ENCODE measurements around the gene RBM18.

RBM18 gene, protein sequence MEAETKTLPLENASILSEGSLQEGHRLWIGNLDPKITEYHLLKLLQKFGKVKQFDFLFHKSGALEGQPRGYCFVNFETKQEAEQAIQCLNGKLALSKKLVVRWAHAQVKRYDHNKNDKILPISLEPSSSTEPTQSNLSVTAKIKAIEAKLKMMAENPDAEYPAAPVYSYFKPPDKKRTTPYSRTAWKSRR

DNA sequence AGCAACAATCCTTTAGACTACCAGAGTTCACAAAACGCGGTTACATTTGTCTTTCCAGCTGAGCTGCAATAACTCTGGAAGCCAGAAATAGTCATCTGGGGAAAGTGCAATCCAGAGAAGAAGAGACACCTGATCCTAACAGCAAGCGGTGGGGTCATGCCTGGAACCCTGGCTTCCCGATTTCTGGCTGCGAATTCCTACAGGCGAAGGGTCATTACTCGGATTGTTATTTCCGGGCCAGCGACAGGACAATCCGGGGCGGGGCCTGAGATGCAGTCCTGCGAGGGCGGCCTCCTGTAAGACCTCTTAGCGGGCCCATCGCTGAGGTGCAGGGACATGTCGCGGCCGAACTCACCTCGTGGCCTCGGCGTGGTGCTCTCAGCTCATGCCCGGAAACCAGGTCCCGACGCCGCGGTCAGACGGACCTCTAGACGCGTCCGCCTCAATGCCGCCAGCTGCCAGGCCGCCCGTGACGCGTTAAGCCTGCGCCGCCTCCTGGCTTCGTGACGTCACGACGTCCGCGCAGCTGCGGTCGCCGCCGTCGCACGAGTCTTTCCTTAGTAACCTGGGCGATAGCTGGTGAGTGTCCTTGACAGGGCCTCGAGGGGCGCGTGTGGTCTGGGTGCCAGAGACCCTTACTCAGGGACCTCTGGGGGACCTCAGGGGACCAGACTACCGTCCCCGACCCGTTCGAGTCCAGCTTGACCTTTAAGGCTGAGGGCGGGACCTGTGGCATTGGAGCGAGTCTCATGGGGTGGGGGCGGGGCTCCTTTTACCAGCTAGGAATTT lies at the start of gene RBM18, which contains the start of gene MRRF:
TSS of gene RBM18 (minus strand) at position 481 of the 789 bp plus-strand sequence. CDS start 3,348 bp downstream, outside the sequence.
TSS of gene MRRF (plus strand) at position 523 of the 789 bp plus-strand sequence. CDS start 6,010 bp downstream, outside the sequence.
- DNase-seq, result peak; percentile 55

DNA sequence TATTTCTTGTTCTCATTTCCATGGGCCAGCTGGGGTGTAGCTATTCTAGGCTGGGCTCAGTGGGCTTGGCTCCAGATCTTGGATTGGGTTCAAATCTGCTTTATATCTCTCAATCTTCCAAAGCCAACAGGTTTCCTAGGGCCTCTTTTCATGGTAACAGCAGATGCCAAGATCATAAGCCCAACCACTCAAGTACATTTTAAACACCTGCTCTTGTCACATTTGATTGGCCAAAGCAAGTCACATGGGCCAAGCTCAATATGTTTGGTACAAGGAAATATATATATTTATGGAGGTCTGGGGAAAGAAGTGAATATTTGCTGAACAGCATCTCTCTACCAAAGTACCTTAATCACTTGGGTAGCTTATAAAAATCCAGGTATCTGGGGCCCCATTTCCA lies 49.5 kb upstream of the RBM18 start:
- no peak for DNase-seq

DNA sequence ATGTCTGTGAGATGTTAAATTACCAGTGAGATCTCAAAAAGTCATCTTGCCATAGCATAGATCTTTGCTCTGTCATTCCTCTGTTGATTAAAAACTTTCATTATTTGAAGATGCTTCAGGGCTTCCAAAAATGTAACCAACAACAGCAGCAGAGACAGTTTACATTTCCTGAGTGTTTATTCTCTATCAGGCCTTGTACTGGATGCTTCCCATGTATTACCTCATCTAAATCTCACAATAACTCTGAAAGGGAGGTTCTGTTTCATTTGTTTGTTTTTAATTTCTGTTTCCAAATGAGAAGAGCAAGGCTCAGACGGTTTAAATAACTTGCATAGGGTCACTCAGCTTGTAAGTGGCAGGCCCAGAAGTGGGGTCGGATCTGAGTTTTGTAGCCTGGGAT lies 45.2 kb upstream of the RBM18 start:
- no peak for DNase-seq

DNA sequence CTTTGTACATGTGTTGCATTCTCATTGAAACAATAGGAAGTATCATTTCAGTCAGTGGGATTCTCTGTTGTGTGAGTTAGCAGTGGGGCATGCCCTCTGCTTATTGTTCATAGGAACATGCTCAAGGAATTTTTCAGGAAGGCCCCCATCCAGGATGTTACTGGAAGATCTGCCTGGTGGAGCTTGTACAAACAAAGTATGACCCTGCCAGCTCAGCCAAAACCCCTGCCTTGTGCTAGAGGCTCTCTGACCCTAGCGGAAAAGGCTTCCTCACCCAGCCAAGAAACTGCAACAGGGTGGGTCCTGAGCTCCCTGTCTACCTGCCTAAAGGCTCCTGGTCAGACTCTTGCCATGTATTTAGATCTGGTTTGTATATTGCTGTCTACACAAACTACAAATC lies 43.3 kb upstream of the RBM18 start:
- DNase-seq, result no peak

DNA sequence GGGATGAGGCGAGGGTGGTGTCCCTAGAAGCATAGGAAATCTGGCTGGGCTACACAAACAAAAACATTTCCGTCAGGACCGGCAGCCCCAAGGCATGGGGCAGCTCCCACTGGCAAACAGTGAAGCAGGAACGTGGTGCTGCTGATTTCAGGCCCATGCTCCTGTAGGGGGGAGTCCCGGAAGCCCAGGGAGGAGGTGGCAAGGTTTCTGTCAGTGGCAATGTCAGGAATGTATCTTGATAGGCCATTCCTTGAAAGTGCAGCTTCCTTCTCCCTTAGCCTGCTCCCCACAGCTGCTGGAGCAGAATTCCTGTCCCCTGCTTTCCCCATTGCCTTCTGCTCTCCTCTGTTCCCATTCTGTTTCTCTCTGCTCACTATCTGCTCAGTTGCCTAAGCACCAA lies 42.4 kb upstream of the RBM18 start:
- no peak for DNase-seq

DNA sequence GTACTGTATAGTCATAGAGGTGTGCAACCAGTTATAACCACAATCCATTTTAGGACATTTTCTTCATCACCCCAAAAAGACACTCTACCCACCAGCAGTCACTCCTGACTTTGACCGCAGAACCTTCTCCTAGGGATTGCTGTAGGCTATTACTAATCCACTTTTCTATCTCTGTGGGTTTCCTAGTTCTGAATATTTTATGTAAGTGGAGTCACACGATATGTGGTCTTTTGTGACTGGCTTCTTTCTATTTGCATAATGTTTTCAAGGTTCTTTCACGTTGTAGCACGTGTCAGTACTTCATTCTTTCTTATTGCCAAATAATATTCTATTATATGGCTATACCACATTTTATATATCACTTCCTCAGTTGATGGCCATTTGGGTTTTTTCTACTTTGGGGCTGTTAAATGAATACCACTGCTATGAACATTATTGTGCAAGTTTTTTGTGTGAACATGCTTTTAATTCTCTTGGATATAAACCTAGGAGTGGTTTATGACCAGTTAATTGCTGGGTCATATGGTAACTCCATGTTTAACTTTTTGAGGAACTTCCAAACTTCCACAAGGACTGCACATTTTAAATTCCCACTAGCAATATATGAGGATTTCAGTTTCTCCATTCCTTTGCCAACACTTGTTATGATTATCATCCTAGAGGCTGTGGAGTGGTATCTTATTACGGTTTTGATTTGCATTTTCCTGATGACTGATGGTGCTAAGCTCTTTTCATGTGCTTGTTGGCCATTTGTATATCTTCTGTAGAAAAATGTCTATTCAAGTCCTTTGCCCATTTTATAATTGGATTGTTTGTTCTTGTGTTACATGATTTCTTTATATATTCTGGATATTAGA lies 37.8 kb upstream of the RBM18 start:
- DNase-seq, result no peak

DNA sequence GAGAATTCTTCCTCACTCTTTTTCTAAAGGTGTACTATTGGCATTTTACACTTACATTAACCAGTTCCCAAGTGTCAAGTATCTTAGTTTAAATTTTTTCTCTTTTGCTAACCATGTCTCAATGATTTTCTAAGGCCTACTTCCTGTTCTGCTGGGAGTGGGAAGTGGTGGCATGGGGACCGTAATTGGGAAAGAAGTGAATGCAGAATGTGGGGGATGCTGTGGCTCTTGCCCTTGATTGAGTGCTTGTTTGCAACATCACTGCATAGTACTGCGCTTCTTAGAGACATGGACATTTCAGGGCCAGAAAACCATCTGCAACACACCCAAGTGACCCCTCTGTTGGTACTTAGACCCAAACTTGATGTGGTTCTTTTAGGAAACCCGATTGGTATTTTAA lies 32.9 kb upstream of the RBM18 start:
- no peak for DNase-seq

DNA sequence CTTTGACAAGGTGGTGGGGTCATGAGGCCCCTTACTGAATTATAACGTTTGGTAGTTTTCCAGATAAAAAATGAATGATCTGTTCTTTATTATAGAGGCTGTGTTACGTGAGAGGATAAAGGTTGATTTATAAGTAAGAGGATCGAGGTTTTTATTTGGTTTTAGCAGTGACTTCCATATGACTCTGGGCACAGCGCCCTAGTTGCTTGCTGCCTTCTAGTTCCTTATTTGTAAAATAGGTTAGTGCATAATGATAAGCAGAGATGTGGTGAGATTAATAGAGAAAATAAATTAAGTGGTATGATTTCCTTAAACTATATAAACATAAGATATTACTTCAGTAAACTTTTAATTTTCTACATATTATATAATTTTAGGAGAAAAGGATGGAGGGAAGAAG lies 29.9 kb upstream of the RBM18 start:
- DNase-seq, result no peak

DNA sequence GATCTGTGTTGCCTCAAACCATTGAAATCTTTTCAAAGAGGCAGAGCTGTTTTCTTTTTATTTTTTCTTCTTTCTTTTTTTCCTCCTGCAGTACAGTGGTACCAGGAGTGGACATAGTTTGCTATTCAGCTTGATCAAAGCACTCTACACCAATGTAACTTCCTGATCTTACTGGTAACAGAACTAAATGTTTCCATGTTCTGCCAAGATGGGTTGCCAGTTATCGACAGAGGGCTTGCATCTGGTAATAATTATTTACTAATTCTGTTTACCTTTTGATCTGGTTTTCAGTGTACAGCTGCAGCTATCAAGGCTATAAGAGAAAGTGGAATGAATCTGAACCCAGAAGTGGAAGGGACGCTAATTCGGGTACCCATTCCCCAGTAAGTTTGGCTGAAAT lies 26.8 kb upstream of the RBM18 start:
- DNase-seq, result no peak

DNA sequence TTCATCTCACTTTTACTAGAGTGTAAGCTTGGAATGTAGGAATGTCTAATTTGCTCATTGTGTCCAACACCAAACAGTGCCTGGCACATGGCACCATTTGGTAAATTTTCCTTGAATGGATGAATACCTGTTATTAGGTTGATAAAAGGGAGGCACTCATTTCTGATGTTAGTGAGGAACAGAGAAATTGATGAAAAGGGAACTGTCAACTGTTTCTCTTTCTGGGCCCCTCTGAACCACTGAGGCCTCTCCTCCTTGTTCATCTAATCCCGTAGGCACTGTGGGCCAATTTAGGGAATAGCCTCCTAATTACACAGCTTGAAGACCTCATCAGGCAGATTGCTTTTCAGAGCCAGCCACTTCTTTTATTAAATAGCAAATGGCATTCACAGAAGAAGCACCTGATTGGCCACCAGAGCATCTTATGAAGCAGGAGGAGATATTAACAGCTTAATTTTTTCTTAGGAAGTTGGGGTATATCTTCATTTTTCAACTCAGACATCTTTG lies 22.6 kb upstream of the RBM18 start:
- DNase-seq, result no peak

DNA sequence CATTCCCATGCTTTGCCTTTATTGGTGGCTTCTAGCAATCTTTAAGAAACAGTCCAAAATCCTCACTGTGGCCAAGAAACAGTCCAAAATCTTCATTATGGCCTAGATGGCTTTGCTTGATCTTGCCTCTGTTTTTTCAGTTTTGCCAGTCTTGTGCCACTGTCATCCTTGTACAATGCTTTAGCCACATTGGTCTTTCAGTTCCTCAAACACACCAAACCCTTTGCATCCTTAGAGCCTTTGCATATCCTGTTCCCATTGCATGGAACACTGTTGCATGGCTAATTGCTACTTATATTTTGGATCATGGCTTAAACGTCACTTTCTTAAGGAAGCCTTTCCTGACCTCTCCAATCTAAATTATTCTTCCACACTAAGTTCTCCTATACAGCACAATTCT lies 22.1 kb upstream of the RBM18 start:
- no peak for DNase-seq

DNA sequence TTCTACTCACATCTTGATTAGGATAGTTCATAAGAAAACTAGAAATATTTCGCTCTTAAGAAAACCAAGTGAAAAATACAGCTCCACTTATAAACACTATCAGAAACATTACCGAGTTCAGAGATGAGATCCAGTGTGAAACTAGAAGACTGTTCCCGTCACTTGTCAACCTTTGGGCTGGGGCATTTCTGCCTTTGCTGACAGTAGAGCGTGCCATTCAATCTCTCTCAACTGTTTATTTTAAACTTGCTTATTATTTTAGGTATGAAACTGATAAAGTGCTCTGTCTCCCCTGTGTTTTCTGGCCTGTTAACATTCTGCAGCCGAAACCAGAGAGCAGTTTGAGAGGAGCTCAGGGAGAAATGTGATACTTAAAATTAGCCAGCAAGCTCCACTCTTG lies 16.7 kb upstream of the RBM18 start:
- no peak for DNase-seq

DNA sequence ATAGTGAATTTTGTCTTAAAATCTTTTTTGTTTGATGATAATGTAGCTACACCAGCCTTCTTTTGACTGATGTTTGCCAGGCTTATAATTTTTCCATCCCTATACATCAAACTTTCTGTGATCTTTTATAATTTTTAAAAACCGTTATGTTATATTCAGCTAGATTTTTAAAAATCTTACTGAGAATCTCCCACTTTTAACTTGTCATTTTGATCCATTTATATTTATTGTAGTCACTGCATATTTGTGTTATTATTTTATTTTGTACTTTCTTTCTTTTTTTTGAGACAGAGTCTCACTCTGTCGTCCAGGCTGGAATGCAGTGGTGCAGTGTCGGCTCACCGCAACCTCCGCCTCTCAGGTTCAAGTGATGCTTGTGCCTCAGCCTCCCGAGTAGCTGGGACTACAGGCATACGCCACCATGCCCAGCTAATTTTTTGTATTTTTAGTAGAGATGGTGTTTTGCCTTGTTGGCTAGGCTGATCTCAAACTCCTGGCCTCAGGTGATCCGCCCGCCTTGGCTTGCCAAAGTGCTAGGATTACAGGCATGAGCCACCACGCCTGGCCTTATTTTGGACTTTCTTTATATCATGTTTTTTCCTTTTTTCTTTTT lies 12.8 kb upstream of the RBM18 start:
- no peak for DNase-seq

DNA sequence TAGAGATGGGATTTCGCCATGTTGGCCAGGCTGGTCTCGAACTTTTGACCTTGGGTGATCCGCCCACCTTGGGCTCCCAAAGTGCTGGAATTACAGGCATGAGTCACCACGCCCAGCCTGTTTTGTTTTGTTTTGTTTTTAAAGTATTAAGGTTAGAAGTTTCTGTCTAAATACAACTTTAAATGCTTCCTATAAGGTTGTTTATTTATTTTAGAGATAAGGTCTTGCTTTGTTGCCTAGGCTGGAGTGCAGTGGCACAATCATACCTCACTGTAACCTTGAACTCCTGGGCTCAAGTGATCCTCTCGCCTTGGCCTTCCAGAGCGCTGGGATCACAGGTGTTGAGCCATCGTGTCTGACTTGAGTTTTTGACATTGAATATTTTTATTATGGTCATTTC lies 11.5 kb upstream of the RBM18 start:
- no peak for DNase-seq

DNA sequence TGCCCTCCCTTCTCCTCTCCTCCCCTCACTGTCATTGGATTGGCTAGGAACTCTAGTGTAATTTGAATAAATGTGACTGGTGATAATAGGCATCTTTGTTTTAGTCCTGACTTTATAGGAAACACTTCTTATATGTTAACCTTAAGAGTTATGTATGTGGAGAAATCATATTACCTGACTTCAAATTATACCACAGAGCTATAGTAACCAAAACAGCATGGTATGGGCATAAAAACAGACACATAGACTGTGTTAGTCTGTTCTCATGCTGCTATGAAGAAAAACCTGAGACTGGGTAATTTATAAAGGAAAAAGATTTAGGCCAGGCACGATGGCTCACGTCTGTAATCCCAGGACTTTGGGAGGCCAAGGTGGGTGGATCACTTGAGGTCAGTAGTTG lies 9.4 kb upstream of the RBM18 start:
- DNase-seq, result no peak

DNA sequence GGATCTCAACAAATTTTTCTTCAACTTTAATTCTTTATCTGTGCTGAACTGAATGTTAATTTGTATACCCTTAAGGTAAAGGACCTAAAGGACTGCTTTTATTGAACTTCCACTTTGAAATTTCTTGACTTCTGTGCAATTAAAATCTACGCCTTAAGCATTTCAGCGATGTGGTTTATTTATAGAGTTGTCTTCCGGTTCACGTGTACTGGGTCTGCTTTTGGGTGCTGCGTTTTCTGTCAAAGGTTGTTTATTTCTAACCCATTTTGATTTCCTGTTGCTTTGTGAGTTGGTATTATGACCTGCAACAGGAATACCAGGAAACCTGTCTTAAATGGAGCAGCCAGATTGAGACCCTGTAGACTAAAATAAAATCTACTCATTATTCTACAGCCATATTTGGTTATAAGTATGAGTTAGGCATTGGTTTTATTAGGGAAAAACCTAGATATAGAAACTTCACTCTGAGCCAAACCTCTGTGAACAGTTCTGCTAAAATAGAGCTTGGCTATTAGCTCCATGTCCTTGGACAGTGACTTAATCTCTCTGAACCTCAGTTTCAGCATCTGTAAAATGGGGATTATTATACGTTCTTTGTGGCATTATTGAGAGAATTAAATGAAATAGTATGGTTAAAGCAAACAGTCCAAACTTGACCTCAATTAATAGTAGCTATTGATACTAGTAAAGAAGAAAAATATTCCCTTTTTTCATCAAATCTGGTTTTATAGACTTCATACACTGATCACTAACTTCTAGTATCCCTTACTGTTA lies 3.6 kb upstream of the RBM18 start:
- DNase-seq, result no peak

DNA sequence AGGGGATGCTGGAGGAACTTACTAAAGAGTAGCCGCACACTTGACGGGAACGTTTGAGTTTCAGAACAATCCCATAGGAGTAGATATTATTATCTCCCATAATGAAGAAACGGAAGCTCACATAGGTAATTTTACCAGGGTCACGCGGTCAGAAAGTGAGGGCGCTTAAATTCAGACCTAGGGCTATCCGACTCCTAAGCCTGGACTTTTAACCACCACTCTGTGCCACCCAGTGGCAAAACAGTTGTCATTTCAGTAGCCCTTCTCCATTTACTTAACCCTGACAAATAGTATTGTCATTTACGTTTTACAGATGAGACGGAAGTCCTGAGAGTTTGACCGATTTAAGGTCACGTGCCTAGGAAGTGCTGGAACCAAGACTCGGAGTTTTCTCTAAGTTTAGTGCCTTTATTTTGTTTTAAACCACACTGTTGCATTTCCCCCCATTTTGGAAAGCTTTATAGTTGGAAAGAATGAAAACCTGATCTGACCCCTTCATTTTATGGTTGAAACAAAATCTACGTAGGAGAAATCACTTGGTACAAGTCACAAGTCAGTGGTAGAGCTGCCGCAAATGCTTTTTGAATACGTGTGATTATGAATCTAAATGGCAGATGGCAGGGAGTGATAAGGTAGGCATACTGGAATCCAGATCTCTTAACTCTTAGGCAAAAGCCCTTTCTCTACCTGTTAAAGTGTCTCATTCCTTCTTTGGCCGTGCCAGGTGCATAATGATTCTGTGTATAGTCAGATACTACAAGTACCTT lies 692 bp upstream of the RBM18 start:
- no peak for DNase-seq

DNA sequence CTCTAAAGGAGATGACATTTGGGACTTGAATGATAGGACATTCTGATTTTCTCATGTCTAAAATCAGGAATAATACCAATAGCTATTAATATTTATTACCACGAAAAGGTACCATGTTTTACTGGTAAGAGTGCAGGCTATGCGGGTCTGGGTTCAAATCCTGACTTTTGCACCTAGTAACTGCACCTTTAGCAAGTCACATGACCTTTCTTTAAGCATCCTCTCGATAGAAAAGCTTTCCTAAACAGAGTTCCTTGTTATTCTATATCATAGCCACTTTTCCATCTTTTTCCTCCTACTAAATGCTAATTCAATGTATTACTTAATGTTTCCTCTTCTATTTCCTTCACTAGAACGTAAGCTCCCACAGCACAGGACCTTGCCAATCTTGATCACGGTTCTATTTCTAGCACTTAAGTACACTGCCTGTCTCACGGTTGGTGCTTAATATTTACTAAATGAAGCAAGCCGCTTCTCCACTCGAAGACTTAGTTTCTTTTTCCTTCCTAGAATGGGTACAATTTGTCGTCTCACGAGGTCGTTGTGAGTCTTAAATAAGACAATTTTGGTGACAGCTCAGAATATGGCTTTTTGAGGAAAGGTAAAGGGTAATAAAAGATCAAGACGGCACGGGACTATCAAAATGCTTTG lies 816 bp downstream of the RBM18 start:
- no peak for DNase-seq

DNA sequence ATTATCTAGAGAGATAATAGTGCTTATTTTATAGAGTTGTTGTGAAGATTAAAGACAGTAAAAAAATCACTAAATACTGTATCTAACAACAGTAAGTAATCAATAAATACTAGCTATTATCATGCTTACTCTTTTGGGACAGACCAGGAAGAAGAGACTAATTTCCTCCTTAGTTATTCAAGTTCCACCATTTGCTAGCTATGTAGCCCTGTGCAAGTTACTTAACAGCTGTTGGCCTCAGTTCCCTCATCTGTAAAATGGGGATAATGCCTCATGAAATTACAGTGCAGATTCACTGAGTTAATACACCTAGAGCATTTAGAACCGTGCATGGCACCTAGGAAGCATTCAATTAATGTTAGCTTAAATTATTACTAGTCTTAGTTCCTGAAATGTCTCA lies 2.6 kb downstream of the RBM18 start:
- no peak for DNase-seq

DNA sequence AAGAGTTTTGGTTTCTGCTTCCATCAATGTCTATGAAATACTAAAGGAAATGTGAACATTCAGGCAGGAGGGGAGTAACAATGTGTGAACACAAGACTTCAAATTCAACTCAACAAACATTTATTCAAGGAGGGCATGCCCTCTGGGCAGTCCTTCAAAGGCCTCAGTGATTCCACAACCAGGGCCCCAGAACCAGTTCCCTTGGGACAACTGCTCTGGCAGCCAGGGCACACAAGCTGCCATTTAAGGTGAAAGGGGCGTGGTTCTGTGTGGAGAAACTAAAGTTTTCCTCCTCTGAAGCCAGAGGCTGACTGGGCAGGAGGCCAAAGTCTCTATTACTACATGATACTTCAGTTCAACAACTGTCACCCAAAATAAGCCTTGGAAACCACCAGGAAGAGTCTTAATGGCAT lies 3.2 kb downstream of the RBM18 start:
- no peak for DNase-seq

DNA sequence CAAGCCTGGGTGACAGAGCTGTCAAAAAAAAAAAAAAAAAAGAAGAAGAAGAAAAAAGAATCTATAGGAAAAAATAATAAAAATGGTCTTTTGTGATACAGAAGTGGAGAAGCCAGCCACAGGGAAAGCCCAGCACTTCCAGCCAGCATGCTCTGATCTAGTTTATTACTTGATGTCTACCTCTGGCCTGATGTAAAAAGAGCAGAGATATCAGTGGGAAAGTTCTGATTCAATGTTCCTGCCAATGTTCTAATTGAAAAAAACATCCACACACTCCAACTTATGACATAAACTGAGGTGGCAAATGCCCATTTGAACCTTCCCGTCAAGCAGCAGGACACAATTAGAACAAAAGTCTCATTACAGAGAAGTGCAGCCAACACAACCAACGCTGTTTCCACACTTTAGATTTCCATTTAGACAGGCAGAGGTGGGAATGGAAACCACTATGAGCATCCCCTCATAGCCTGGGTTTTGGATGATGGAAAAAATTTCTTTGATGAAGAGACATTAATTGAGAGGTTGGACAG lies 5.7 kb downstream of the RBM18 start:
- no peak for DNase-seq
